Measurements from ENCODE around the gene SCNN1A.

- no peak for TF ChIP-seq CTCF (IDR thresholded peaks at IDR 0.05)
- TF ChIP-seq POLR2AphosphoS5 (IDR thresholded peaks at IDR 0.05; ENCODE audit: insufficient read depth in 1 of 2, low read depth in 1 of 2) = peak; percentile 49 to 63
- no peak for TF ChIP-seq POLR2A (IDR thresholded peaks at IDR 0.05)
Observed at GRCh38 chr12:6347367-6348338, 27.7 kb downstream of the SCNN1A start.
